Lung (tissue), 12 donors: ENCODE data around the gene DENND4B. TPM values are rescaled to one million over a fixed set of nuclear protein-coding genes. Genes with fewer than 3 reads are reported as not detected.
A peak's percentile ranks its signal among the peaks of the same experiment; 100 is the strongest.

ENCODE experiments used
- ATAC-seq: fragments of 200-7000 bp; cut with Tn5 transposase; one replicate; pipeline ENCODE4 v1.9.1; 2020; ENCODE audit warnings: moderate number of reproducible peaks; ENCODE audit not compliant: insufficient read depth, low FRiP score
- DNase-seq, 3 donors: peaks; one replicate each; pipeline ENCODE4 v3.0.0-alpha.2; 2013 to 2017
- H3K27ac ChIP-seq, 2 donors: one replicate each; pipeline ENCODE4 v1.5.1; 2013; ENCODE audit warnings: mild to moderate bottlenecking in 2 of 2, moderate library complexity in 2 of 2, control low read depth in 1 of 2, inconsistent platforms in 1 of 2, low read depth in 1 of 2, low read length in 1 of 2
- H3K27me3 ChIP-seq, 3 donors: one replicate each; pipeline ENCODE4 v1.5.1; 2013; ENCODE audit warnings: low read length in 2 of 3; ENCODE audit not compliant: control insufficient read depth in 3 of 3, insufficient read depth in 3 of 3
- H3K36me3 ChIP-seq, 4 donors: one replicate each; pipeline ENCODE4 v1.5.1; 2013; ENCODE audit warnings: low read length in 4 of 4, mild to moderate bottlenecking in 1 of 4, moderate library complexity in 1 of 4; ENCODE audit not compliant: control insufficient read depth in 4 of 4, insufficient read depth in 4 of 4
- H3K4me1 ChIP-seq, 5 donors: one replicate each; pipeline ENCODE4 v1.5.1; 2013; ENCODE audit warnings: low read length in 5 of 5, mild to moderate bottlenecking in 2 of 5, moderate library complexity in 1 of 5; ENCODE audit not compliant: control insufficient read depth in 5 of 5, insufficient read depth in 5 of 5
- H3K4me3 ChIP-seq: one replicate; pipeline ENCODE4 v1.5.1; 2013; ENCODE audit warnings: mild to moderate bottlenecking, control low read depth, moderate library complexity
- H3K9ac ChIP-seq, 2 donors: one replicate each; pipeline ENCODE4 v1.5.1; 2013; ENCODE audit warnings: low read length in 2 of 2, control low read depth in 1 of 2; ENCODE audit not compliant: insufficient read depth in 1 of 2
- H3K9me3 ChIP-seq, 4 donors: one replicate each; pipeline ENCODE4 v1.5.1; 2013; ENCODE audit warnings: low read length in 3 of 4, mild to moderate bottlenecking in 1 of 4, moderate library complexity in 1 of 4; ENCODE audit not compliant: control insufficient read depth in 4 of 4, insufficient read depth in 3 of 4
- CTCF ChIP-seq: IDR thresholded peaks from 2 replicates; pipeline ENCODE4 v1.5.1; 2012; ENCODE audit warnings: mild to moderate bottlenecking; ENCODE audit errors: control extremely low read depth, extremely low read depth
- WGBS, 2 donors: extraction: QIAGEN DNeasy Blood & Tissue Kit; methylation state at CpG; one replicate each; pipeline ENCODE4 v1.1.7; 2013; 5-methylcytosine and 5-hydroxymethylcytosine counted together
- polyA plus RNA-seq, 2 donors: library from polyadenylated mRNA; stranded (reverse); fragments of 200-250 nt; gene quantifications; one replicate each; pipeline ENCODE4 v1.2.1, GENCODE V29; 2013
- total RNA-seq, 2 donors: library from RNA; depleted of rRNA in 1 of 2; stranded (reverse); fragments of >200 nt in 1 of 2; gene quantifications; one replicate each; pipeline ENCODE4 v1.2.1, GENCODE V29; 2014 to 2021
- donor health status: control.
- donor health status: control.
- donor health status: Bipolar disorder and iron deficiency.
- donor health status: healthy.
- donor health status: DM: yes; HTN: yes; CAD: no.

Gene DENND4B
- total and polyA plus RNA-seq, 4 donors, result 40.5 to 84.7 (median 59.4) TPM

GRCh38 chr1:153977250-153978240 lies 31.0 kb upstream of the DENND4B start, which contains the start of gene JTB:
TSS of gene JTB (minus strand) at chr1:153977674. CDS start at chr1:153977252, 422 bp downstream.
- no peaks in the 10 kb centered on the region for H3K9me3 ChIP-seq
- peak; percentile 97 for ATAC-seq
- DNase-seq, result peak; percentile 88 to 91 (median 91)
- WGBS, 2 donors, result 0% methylated on average over 73 to 75 of the region's 75 CpGs
- H3K36me3 ChIP-seq, result peaks cover 5 to 28% (median 20%) of the 10 kb centered on the region in 4 donors
- TF ChIP-seq CTCF, result no peak
- peak within 1 kb of the TSS; percentile 66 to 79 for H3K9ac ChIP-seq
- peaks cover 0 to 18% (median 7%) of the 10 kb centered on the region in 5 donors for H3K4me1 ChIP-seq
- no peaks in the 10 kb centered on the region for H3K27me3 ChIP-seq
- peak within 1 kb of the TSS; percentile 93 for H3K27ac ChIP-seq
- H3K4me3 ChIP-seq, result peak within 1 kb of the TSS; percentile 93

- no peak for DNase-seq
- H3K4me1 ChIP-seq, result peaks cover 0 to 18% (median 7%) of the 10 kb centered on the region in 5 donors
- 1% methylated on average over 16 of the region's 16 CpGs for WGBS, 2 donors
- peak overlapping the region; percentile 93 for H3K27ac ChIP-seq
- H3K9me3 ChIP-seq, result no peaks in the 10 kb centered on the region
- H3K4me3 ChIP-seq, result peak overlapping the region; percentile 93
- H3K36me3 ChIP-seq, result peaks cover 5 to 23% (median 14%) of the 10 kb centered on the region in 4 donors
- TF ChIP-seq CTCF, result no peak
- H3K27me3 ChIP-seq, result no peaks in the 10 kb centered on the region
- ATAC-seq, result peak; percentile 13
- peak overlapping the region; percentile 66 to 79 for H3K9ac ChIP-seq
Observed at GRCh38 chr1:153976819-153977249, 30.3 kb upstream of the DENND4B start.

GRCh38 chr1:153973525-153973924 lies 27.0 kb upstream of the DENND4B start:
- Histone ChIP-seq H3K27ac (peak overlapping the region in 1 of 2 donors; percentile 31), H3K9ac (no peak overlapping the region), H3K4me1 (peaks cover 0 to 25% (median 7%) of the 10 kb centered on the region in 5 donors), H3K36me3 (peaks cover 5 to 16% (median 14%) of the 10 kb centered on the region in 4 donors), H3K9me3 (no peaks in the 10 kb centered on the region), H3K27me3 (no peaks in the 10 kb centered on the region), H3K4me3 (no peak overlapping the region)
- TF ChIP-seq CTCF, result no peak
- DNase-seq (no peak), ATAC-seq (no peak)
- 84 to 87% methylated on average over 7 of the region's 7 CpGs for WGBS, 2 donors
